NK-92 treated with Interleukin-12 subunit alpha and Interleukin-12 subunit beta, amount 100 ng/mL, for 24 hours (cell line): Measurements from ENCODE around the gene TNFRSF4.
"Not testable (repeated sequence)": the region's sequence is repeated elsewhere in the genome, so short reads cannot be mapped to it uniquely, and the experiment has no call there.

Experiments used
- DNase-seq: peaks from one replicate; lab custom pipeline; 2025; lab: John Stamatoyannopoulos, UW

Gene TNFRSF4

DNA sequence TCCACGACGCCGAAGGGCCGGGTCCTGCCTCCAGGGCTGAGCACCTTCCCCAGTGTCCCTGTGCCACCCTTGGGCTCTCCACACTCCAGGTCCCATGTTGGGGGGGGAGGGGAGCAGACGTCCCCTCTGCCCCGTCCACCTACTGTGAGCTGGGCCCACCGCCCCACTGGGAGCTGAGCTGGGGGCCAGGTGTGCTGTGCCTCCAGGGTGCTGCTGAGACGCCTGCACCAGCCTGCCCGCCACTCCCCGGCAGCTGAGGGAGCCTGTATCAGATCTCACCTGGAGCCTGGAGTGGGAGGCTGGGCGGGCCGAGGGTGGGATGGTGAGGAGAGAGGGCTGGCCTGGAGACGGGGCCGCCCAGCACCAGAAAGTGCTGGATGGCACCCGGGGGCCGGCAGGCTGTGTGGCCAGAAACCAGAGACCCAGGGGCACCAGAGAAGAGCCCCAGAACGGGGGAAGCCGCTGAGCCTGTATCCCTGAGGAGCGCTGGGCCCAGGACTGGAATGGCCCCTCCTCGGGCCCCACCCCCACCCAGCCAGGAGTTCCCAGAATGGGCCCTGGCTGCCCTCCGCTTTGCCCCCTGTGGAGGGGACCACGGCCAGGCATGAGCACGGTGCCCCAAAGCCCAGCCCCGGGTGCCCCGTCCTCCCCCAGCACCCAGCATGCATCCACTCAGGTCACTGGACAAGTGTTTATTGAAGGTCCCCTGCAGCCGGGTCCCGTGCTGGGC is 11.0 kb downstream of the TNFRSF4 start:
- DNase-seq: no peak

- DNase-seq: no peak
Observed at GRCh38 chr1:1200876-1201810, 12.8 kb downstream of the TNFRSF4 start.

DNA sequence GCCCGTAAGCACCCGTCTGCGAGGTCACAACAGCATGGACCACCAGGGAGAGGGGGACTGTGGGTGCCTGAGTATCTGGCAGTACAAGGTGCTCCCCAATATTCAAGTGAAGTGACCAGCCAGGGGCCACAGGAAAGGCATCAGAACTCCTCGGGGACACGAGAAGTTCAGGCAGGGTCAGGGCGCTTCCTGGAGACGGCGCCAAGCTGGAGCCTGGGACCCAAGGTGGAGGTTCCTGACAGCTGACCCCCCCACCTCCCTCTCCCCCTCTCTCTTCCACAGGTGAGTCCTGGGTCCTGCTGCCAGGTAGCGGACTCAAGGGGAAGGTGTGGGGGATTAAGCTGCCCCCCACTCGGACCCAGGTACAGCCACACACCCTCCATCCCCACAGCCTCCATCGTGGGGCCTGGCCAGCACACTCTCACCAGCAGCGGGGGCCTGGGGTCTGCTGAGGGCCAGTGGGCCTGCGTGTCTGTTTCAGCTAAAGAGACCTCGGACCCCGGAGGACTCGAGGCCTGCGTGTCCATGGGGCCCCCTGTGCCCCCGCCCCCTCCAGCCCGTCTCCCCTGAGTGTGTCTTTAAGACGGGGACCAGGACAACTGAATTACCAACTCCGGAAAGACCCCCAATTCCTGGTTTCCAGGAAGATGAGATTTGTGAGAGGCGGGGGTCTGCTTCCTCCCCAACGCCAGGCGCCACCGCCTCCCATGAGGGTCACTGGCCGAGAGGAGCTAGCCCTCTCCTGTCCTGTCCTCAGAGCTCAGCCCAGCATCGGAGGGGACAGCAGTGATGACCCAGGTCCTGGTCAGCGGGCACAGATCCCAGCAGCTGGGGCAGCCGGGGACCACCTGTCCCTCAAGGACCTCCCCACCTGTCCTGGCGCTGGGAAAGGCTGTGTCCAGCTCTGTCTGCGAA is 13.7 kb downstream of the TNFRSF4 start:
- no peak for DNase-seq

DNA sequence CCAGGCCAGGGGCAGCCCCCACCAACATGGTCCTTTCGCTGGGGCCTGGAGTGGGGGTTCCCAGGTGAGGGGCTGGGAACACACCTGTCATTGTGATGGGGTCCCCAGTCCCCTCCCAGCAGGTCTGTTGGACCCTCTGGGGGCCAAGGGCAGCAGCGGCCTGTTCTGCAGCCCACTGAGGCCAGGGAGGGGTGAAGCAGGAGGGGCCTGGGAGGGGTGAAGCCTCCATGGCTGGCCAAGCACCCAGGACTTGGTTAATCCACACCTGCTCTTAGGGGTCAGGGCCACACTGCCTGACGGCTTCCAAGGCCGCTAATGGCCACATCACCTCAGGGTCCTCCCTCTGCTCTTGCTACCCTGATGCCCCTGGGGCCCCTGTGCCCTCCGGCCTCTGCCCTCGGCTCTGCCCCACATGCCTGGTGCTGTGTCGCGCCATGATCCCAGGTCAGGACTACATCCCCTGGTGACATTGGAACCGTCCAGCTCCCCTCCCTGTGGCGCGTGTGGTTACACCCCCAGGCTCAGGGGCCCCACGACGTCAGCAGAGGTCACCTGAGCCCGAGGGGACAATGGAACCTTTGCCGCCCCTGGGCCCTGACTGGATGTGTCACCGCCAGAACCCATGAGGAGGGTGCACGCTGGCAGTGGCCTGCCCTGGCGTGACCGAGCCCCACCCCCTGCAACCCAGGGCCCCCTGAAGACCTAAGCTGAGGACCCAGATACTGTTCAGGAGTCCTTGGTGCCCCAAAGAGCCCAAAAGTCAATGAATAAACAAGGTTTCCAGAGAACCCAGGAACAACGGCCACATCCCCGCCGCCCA is 14.6 kb downstream of the TNFRSF4 start:
- no peak for DNase-seq

DNA sequence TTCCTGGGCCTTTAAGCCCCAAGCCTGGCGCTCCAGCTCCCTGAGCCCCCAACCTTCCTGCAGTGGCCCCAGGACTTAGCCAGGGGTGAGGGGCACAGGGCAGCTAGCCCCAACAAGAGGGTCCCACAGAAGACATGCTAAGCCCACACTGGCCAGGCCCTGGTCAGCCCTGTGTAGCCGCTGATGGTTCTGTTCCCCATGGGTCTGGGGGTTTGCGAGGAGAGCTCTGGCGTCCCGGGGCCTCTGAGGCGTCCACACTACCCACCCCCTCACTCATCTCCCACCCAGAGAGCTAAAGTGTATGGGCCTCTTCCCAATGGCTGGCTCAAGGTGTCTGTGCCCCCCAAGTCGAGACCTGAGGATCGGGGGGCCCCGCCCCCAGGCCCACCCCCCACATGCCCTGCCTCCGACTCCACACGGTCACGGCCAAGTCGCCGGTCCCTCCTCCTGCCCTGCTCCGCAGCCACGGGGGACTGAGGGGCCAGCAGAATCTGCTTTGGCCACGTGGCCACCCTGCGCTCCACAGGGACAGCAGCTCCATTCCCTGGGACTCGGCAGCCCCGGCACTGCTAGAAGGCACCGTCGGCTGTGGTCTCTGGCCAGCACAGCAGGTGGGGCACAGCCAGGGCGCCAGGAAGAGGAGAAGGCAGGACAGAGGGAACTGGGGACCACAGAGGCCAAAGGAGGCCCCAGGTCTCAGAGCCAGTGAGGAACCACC is 15.4 kb downstream of the TNFRSF4 start:
- no peak for DNase-seq

DNA sequence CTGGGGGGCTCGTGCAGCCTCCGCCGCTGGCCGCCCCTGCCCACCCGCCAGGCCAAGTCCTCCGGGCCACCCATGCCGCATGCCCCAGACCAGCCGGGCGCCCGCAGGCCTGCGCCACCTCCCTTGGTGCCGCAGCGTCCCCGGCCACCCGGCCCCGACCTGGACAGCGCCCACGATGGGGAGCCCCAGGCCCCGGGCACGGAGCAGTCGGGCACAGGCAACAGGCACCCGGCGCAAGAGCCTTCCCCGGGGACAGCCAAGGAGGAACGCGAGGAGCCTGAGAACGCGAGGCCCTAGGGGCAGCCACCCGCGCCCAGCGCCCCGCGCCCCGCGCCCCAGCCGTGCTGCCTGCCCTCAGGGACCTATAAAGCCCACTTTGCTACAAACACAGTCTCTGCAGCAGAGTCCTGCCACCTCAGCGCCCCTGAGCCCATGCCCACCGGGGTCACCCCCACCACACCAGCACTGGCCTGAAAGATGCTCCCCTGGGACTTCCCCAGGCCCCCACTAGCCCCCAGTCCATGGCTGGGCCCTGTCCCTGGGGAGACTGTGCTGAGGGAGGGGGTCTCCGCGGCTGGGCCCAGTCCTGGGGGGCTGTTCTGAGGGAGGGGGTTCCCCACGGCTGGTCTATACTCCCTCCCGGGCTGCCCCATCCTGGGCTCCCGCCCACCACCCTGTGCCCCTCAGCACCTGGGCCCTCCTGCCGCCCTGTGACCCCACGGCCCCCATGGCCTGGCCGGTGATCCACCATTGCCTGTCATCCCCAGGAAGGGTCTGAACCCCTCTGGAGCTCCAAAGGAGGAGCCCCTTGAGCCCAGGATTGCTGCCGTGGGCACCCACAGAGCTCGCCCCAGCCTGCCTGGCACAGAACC is 16.2 kb downstream of the TNFRSF4 start:
- DNase-seq: no peak

- no peak for DNase-seq
Observed at GRCh38 chr1:1197188-1197500, 16.8 kb downstream of the TNFRSF4 start.

DNA sequence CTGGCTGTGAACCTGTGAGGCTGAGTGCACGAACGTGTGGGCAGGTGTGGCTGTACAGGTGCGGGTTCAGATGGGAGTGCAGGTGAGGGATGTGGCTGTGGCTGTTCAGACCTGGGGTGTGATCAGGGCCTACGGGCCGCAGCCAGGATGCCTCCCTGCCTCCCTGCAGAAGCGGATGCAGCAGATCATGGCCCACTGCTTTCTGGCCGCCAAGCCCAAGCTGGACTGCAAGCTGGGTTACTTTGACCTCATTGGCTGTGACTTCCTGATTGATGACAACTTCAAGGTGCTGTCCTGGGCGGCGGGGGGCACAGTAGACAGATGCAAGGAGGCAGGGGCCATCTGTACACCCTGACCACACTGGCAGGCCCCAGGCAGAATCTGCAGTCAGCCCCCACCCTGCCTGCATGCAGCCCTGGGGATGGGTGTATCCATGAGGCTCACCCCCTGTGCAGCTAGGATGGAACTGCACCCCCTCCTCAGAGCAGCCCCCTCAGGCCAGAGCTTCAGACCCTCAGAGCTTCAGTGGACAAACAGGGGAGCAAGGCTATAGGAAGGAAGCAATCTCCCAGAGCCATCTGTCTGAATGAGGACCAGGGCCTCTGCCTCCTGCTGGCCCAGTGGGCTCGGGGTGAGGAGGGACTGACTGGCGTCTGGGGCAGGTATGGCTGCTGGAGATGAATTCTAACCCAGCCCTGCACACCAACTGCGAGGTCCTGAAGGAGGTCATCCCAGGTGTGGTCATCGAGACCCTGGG is 17.3 kb downstream of the TNFRSF4 start:
- no peak for DNase-seq

- not testable (repeated sequence) for DNase-seq
Observed at GRCh38 chr1:1195726-1196125, 18.2 kb downstream of the TNFRSF4 start.

DNA sequence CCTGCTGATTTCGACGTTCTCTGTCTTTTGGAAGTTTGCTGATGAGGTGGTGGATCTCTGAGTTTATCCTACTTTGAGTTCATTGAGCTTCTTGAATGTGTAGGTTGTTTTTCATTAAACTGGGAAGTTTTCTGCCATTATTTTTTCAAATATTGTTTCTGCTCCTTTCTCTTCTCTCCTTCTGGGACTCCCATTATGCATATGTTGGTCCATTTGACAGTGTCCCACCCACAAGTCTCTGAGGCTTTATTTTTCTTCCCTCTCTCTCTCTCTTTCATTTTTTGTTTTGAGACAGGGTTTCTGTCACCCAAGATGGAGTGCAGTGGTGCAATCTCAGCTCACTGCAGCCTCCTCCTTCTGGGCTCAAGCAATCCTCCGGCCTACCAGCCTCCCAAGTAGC is 19.2 kb downstream of the TNFRSF4 start:
- DNase-seq: no peak

DNA sequence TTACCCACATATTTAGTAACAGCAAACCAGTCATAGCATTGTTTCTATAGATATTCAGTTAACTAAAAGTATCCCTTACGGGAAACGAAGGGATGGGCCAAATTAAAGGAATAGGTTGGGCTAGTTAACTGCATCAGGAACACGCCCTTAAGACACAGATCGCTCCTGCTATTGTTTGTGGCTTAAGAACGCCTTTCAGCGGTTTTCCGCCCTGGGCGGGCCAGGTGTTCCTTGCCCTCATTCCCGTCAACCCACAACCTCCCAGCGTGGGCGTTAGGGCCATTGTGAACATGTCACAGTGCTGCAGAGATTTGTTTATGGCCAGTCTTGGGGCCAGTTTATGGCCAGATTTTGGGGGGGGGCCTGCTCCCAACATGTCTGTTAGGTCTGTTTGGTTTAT is 22.2 kb downstream of the TNFRSF4 start:
- DNase-seq: no peak

- no peak for DNase-seq
Observed at GRCh38 chr1:1189111-1189510, 24.8 kb downstream of the TNFRSF4 start.

DNA sequence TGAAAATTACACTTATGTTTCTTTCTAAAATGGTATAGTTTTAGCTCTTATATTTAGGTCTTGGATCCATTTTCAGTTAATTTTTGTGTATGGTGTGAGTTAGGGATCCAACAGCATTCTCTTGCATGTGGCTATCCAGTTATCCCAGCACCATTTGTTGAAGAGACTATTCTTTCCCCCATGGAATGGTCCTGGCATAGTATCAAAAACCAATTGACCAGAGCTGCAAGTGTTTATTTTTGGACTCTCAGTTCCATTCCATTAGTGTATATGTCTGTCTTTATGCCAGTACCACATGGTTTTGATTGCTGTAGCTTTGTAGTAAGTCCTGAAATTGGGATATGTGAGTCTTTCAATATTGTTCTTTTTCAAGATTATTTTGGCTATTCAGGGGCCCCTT is 26.0 kb downstream of the TNFRSF4 start:
- DNase-seq: no peak

- no peak for DNase-seq
Observed at GRCh38 chr1:1185101-1185765, 28.7 kb downstream of the TNFRSF4 start.

DNA sequence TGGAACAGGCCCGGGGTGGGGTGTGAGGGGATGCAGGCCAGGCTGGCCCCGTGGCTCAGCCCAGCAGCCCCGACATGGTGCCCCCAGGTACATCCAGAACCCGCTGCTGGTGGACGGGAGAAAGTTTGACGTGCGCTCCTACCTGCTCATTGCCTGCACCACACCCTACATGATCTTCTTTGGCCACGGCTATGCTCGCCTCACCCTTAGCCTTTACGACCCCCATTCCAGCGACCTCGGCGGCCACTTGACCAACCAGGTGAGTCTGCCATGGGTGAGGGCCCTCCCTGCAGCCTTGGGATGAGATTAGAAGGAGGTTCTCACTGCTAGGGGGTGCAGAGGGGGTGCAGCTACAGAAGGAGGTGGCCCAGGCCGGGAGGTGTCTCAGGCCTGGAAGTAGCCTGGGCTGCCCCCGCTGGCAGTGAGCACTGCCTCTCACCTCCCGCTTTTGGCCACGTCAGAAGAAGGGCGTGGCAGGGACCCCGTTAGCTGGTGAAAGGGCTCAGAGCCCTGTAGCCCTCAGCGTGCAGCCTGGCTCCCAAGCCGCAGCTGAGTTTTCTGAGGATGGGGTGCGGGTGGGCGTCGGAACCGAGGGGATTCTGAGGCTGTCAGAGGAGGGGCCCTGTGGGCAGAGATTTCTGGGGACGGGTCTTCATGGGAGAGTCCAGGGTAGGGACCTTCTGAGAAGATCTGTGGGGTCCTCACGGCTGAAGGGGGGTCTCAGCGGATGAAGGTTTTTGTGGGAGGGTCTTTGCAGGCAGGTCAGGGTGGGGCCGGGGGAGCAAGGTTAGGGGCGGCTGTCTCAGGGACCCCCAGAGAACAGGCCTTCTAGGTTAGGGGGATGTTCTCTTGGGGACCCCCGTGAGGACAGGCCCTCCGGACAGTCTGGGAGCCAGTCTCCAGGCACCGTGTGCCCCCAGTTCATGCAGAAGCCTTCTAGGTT is 29.8 kb downstream of the TNFRSF4 start:
- no peak for DNase-seq

- DNase-seq: no peak
Observed at GRCh38 chr1:1183221-1183747, 30.7 kb downstream of the TNFRSF4 start.
